HG03175 (cell line): ENCODE results near the gene ASB4.
"Not testable (repeated sequence)": the region's sequence is repeated elsewhere in the genome, so short reads cannot be mapped to it uniquely, and the experiment has no call there.

Source experiments
- ATAC-seq: cut with Tn5 transposase; IDR thresholded peaks from one replicate; pipeline ENCODE4 v1.9.1; 2021; ENCODE audit warnings: mild to moderate bottlenecking, moderate library complexity; ENCODE audit not compliant: unreplicated experiment

ASB4 gene, protein sequence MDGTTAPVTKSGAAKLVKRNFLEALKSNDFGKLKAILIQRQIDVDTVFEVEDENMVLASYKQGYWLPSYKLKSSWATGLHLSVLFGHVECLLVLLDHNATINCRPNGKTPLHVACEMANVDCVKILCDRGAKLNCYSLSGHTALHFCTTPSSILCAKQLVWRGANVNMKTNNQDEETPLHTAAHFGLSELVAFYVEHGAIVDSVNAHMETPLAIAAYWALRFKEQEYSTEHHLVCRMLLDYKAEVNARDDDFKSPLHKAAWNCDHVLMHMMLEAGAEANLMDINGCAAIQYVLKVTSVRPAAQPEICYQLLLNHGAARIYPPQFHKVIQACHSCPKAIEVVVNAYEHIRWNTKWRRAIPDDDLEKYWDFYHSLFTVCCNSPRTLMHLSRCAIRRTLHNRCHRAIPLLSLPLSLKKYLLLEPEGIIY

GRCh38 chr7:95485391-95486123 lies at the start of gene ASB4:
ASB4 (plus strand) TSS chr7:95485943; CDS start chr7:95485972, 29 bp downstream.
- ATAC-seq, result no peak

DNA sequence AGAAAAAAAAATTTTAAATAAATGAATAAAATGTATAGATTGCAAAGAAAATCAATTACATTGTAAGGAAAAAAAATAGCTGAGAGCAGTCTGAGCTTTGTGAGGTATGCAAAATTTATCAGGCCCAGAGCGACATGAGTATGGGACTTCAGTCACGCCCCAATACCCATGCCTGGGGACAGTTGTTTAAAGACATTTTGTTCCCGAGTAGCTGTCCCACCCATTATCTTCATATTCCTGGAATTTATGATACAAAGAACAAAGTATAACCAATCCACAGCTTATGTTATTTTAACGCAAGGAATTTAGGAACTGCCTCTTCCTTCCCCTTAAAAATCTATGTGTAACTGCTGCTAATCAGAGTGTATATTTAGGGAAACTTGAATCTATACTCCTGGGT lies 49.3 kb upstream of the ASB4 start:
- ATAC-seq, result no peak

DNA sequence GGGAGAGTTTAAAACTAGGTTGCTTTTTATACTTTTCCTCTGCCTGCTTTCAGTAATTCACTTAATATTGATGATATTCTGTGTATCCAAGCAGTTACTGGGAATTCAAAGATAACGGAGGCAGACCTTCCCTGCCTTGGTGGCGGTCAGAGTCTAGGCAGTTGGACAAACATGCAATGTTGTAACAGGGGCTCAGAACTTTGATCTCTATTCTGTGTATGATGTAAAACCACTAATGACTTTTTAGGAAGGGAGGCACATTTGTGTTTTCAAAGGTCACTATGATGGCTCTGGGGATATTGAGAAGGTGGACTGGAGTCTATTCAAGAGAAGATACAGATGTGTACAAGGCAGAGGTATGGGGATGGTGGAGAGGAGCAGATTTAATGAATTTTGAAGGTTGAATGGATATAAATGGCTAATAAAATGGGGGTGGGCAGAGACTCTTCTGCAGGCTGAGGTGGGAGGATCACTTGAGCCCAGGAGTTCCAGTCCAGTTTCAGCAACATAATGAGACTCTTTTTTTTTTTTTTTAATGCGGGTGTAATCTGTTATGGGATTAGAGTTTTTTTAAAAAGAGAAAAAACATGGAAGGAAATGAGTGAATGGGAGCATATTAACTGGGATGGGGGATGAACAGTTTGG lies 45.2 kb upstream of the ASB4 start:
- ATAC-seq, result no peak

DNA sequence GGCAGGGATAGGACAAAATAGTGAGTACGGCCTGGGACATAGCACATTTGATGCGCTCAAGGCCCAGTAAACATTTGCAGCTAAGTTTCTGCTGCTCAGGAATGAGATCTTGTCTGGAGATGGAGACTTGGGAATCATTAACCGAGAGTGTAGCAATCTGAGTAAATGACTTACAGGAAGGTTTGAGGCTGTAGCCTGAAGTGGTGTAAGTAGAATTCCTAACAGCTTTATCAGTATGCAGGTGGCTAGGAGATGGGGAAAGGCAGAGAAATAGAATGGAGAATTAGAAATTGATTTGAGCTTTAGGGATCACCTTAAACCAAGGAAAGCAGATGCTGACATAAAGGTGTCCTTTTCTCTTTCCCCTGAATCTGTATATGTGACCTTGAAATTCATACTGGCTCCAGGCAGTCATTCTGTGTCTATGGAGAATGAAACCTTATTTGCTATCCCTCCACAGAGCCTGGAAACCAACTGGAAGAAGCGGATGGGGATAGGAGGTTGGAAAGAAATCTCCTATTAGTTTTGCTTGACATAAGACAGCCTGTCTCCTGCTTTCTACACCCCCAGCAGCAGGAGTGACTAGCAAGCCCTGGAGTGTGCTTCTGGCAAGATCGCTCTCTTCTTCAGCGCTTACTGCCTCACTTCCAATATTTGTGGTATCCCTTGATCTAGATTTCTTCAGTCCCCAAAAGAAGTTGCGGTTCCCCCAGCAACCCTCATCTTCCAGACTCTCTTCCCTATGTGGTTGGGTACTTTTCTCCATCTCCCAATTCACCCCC lies 44.5 kb upstream of the ASB4 start:
- no peak for ATAC-seq

GRCh38 chr7:95444796-95445195 lies 40.9 kb upstream of the ASB4 start:
- no peak for ATAC-seq

- ATAC-seq, result no peak
Observed at GRCh38 chr7:95446618-95447017, 39.1 kb upstream of the ASB4 start.

GRCh38 chr7:95454438-95455045 lies 31.2 kb upstream of the ASB4 start:
- ATAC-seq, result peak; percentile 80

GRCh38 chr7:95457947-95458346 lies 27.8 kb upstream of the ASB4 start:
- ATAC-seq, result no peak

DNA sequence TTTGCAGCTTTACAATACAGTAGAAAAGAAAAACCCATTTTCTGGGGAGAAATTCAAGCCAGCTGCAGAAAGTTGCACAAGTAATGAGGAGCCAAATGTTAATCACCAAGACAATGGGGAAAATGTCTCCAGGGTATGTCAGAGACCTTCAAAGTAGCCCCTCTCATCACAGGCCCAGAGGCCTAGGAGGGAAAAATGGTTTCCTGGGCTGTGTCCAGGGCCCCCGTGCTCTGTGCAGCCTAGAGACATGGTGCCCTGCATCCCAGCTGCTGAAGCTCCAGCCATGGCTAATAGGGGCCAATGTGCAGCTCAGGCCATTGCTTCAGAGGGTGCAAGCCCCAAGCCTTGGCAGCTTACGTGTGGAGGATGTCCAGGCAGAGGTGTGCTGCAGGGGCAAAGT lies 25.1 kb upstream of the ASB4 start:
- not testable (repeated sequence) for ATAC-seq

DNA sequence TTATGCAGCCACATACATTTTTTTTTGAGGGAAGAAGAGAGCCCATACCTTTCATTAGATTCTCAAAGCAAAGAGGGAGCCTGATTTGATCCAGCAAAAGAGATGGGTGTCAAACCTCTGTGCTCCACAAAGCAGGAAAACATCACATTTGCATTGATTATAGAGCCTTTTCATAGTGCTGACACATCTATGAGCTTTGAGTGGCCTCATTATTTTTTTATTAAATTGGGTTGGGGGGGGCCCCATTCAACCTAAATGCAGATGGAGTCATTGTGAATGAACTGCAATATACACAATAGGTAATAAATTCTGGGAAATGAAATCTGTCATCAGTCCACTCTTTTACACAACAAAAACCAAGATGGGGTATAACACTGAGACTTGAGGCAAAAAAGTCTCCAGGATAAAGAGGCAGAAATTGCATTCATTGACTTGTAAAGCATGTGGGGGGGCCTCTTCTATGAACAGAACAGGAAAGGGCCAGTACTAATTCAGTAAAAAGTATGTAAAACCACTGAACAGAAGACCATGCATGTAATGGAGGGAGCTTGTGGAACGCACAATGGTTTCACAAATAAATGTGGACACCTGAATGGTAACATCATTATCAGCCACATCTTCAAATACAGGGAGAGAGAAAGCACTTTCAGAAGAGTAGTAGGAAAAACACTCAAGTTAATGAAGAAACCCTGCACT lies 17.7 kb upstream of the ASB4 start:
- ATAC-seq, result no peak

GRCh38 chr7:95469187-95469586 lies 16.6 kb upstream of the ASB4 start:
- no peak for ATAC-seq

DNA sequence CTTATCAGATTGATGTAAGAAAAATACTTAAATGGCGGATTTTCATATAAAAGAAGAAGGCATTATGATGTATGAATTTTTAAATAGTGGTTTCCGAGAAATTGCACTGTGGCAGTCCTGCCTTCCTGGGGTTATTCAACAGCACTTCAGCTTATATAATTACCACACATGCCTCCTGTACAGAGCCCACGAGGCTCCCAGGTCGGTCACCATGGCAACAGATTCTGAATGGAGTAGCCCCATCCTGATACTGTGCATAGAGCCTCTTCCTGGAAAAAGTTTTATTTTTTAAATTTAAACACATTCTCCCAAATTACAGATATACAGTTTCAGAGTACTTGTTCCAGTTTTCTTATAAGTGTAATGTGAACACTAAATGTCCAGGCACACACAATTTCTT lies 15.9 kb upstream of the ASB4 start:
- ATAC-seq, result no peak

DNA sequence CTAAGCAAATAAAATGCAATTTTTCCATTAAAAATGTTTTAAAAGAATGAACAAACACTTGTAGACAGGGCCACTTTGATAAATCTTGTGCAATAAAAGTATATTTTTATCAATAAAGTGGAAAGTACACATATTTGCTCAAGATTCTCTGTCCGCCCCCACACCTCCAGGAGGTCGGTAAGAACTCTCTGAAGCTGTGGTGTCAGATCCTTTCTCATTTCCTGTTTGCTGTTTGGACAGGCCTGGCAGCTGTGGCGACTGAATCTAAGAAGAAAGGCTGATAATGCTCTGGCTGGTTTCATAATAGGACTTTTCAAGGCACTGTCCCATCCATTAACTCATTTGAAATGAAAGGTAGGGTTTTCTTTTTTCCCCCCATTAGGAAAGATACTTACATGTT lies 15.3 kb upstream of the ASB4 start:
- peak; percentile 97 for ATAC-seq

DNA sequence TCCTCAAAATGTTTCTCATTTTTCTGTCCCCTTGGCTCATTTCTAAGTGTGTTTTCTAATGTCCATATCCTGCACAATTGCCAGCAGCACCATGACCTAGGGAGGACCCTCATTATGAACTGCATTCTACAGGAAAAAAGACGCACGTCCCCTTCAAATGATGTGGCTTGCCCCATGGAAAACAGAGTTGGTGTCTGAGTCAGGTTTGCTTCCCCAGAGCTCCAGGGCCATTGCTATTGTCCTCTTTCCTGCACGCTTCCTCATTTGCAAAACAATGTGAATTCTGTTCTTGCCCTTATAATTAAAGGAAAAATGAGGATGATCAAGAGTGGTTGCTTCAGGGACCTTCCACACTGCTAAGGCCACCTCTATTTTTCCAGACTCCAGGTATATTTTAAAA lies 14.7 kb upstream of the ASB4 start:
- ATAC-seq, result no peak

DNA sequence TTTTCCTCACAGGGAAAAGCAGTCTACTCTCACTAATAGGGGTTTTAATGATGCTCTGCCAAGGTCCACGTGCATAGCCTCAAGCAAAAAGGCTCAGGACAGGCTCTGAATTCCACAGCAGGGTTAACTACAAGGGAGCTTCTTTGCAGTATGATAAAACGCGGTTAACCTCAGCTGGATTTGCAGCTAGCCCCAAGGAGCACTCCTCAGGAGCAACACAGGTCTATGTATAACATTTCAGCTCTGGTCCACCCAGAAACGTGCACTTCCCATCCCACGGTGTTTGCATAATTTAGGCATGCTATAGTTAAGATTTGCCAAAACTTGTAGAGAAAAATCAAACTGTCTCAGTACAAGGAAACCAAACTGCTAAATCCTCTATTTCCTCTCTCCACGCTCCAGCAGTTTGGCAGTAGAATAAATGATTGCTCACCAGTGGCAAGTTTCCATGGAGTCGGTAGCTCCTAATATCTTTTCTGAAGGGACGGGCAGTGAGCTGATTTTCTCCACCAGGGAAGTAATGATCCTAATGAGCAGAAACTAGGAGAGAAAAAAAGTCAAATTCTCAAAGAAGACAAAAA lies 13.1 kb upstream of the ASB4 start:
- no peak for ATAC-seq

DNA sequence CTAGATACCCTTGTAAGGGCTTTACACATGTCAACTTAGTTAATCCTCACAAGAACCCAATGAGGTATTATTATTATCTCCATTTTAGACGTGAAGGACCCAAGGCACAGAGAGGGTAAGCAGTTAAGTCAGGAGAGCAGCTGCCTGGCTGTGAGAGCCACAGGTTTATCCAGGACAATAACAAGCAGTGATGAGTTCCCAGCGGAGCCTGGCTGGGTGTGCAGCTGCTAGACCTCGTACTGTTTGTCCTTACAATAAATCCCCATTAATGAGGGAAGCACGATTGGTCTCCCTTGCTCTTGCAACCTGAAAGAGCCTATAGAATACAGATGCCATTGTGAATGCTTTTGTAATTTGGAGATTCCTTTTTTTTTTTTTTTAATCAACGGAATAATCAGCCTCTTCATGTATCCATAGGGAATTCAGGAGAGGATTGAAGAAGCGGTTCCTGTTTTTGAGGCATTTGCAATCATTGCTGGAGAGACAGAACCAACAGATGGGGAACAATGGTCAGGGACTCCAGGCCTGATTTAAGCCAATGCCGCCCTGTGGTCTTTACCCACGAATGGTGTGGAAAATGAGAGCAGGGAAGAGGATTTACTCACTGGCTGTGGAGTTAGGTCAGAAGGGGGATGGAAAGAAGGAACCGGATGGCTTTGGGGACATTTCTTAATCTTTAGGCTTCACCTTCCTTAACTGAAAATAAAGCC lies 12.3 kb upstream of the ASB4 start:
- ATAC-seq, result no peak

DNA sequence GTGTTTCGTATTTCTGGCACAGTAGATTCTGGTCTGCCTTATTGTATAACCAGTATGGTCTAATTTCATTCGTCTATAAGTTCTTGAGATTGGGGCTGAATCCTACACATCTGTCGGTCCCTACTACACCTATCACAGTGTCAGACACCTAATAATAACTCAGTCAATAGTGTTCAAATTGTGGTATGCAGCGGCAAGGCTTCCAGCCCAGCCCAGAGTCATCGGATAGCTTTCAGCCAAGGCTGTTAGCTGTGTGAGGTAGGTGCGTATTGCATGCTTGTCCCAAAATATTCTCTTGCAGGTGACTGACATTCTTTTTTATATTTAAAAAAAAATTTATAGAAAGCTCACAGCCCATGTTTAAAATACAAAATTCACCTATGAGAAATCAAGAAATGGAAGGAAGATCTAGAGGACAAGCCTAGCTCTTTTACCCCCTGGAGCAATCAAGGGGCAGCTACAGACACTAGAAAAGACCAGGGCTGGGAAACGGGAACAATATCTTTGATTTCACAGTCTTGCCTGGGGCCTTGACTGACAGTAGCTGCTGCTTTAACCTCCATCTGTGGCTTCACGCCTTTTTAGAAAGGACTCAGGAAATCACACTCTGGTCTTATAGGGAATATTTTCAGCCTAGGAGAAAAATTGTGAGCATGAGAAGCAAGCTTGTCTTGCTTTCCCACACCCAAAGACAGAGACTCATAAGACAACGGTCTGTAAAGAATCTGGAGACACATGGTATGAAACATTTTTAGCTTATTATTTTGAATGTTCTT lies 9.5 kb upstream of the ASB4 start:
- no peak for ATAC-seq

- ATAC-seq, result peak; percentile 56
Observed at GRCh38 chr7:95476904-95477594, 8.7 kb upstream of the ASB4 start.
